ENCODE results near the gene SEMA4B. TPM values are rescaled to one million over a fixed set of nuclear protein-coding genes. Genes with fewer than 3 reads are reported as not detected.

Gene SEMA4B
- polyA plus RNA-seq, 3 donors = 13.2 to 65.0 (median 22.0) TPM

DNA sequence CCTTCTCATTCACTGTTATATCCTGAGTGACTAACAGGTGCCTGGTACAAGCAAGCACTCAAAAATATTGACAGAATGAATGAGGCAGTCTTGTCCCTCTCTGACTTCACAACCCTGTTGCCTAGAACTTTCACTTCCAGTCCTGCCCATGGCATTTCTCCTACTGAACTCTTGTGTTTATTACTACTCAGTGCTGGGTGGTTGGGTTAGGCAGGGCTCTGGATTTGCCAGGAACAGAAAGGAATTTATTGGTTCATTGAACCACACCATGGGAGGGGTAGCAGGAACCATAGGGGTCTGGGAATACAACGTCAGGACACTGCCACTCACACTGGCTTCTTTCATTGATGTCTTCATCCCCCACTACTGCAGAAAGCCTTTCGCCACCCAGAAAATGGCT lies 41.9 kb upstream of the SEMA4B start:
- H3K9ac ChIP-seq (ENCODE audit: insufficient read depth, low read length, poor library complexity, severe bottlenecking) = no peak overlapping the region
- no peak overlapping the region for H2AFZ ChIP-seq (ENCODE audit: insufficient read depth, low read depth, low read length, poor library complexity, severe bottlenecking)
- no peak overlapping the region for H3K4me3 ChIP-seq (replicated peaks in 1 of 3; ENCODE audit: low read depth in 2 of 3, low read length in 3 of 3)
- H3K4me2 ChIP-seq (replicated peaks; ENCODE audit: extremely low read depth, low read length, poor library complexity, severe bottlenecking) = no peak overlapping the region
- no peaks in the 10 kb centered on the region for H4K20me1 ChIP-seq (ENCODE audit: insufficient read depth, low read length)
- H3K4me1 ChIP-seq (ENCODE audit: control insufficient read depth in 1 of 2, insufficient read depth in 2 of 2, low read length in 2 of 2) = peaks cover 59 to 71% of the 10 kb centered on the region in 2 donors
- TF ChIP-seq, protein P1, sequence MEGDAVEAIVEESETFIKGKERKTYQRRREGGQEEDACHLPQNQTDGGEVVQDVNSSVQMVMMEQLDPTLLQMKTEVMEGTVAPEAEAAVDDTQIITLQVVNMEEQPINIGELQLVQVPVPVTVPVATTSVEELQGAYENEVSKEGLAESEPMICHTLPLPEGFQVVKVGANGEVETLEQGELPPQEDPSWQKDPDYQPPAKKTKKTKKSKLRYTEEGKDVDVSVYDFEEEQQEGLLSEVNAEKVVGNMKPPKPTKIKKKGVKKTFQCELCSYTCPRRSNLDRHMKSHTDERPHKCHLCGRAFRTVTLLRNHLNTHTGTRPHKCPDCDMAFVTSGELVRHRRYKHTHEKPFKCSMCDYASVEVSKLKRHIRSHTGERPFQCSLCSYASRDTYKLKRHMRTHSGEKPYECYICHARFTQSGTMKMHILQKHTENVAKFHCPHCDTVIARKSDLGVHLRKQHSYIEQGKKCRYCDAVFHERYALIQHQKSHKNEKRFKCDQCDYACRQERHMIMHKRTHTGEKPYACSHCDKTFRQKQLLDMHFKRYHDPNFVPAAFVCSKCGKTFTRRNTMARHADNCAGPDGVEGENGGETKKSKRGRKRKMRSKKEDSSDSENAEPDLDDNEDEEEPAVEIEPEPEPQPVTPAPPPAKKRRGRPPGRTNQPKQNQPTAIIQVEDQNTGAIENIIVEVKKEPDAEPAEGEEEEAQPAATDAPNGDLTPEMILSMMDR (IDR thresholded peaks at IDR 0.05) = no peak
- peak overlapping the region in 1 of 2 donors; percentile 12 for H3K27ac ChIP-seq (ENCODE audit: low read depth in 1 of 2, low read length in 2 of 2)
- no peaks in the 10 kb centered on the region for H3K9me3 ChIP-seq (replicated peaks in 1 of 2; ENCODE audit: control insufficient read depth in 1 of 2, insufficient read depth in 1 of 2, low read length in 2 of 2)
- H3K4me1 Mint-ChIP-seq = peaks cover 63% of the 10 kb centered on the region
- H3K27me3 ChIP-seq (ENCODE audit: control insufficient read depth in 2 of 2, insufficient read depth in 2 of 2, low read length in 2 of 2) = no peaks in the 10 kb centered on the region
- intact Hi-C loops (cut with micrococcal nuclease) = no loop called here
- H3K4me3 Mint-ChIP-seq = no peak overlapping the region
- H3K9me3 Mint-ChIP-seq = peaks cover 0 to 1% (median 0%) of the 10 kb centered on the region in 7 donors
- DNase-seq = peak in 2 of 3 donors; percentile 31 to 37
- peak overlapping the region in 6 of 7 donors; percentile 25 to 83 (median 74) for H3K27ac Mint-ChIP-seq
- peaks cover 2 to 4% (median 2%) of the 10 kb centered on the region in 3 donors for H3K27me3 Mint-ChIP-seq (ENCODE audit: low read depth in 3 of 3)
- H3K36me3 ChIP-seq (replicated peaks in 1 of 2; ENCODE audit: control insufficient read depth in 1 of 2, insufficient read depth in 2 of 2, low read length in 2 of 2) = no peaks in the 10 kb centered on the region
- H3K79me2 ChIP-seq (ENCODE audit: insufficient read depth, low read length) = no peaks in the 10 kb centered on the region
- no peaks in the 10 kb centered on the region for H3K36me3 Mint-ChIP-seq
- 93% methylated on average over 2 of the region's 2 CpGs for WGBS (ENCODE audit: insufficient coverage)

- Histone ChIP-seq H4K20me1 (ENCODE audit: insufficient read depth, low read length) (no peaks in the 10 kb centered on the region), H3K36me3 (replicated peaks in 1 of 2; ENCODE audit: control insufficient read depth in 1 of 2, insufficient read depth in 2 of 2, low read length in 2 of 2) (no peaks in the 10 kb centered on the region), H3K9ac (ENCODE audit: insufficient read depth, low read length, poor library complexity, severe bottlenecking) (no peak overlapping the region), H3K4me1 (ENCODE audit: control insufficient read depth in 1 of 2, insufficient read depth in 2 of 2, low read length in 2 of 2) (peaks cover 63 to 74% of the 10 kb centered on the region in 2 donors), H3K4me2 (replicated peaks; ENCODE audit: extremely low read depth, low read length, poor library complexity, severe bottlenecking) (peak overlapping the region; percentile 34), H3K79me2 (ENCODE audit: insufficient read depth, low read length) (no peaks in the 10 kb centered on the region), H3K9me3 (replicated peaks in 1 of 2; ENCODE audit: control insufficient read depth in 1 of 2, insufficient read depth in 1 of 2, low read length in 2 of 2) (no peaks in the 10 kb centered on the region), H3K4me3 (replicated peaks in 1 of 3; ENCODE audit: low read depth in 2 of 3, low read length in 3 of 3) (peak overlapping the region in 1 of 3 experiments; percentile 16), H2AFZ (ENCODE audit: insufficient read depth, low read depth, low read length, poor library complexity, severe bottlenecking) (no peak overlapping the region), H3K27ac (ENCODE audit: low read depth in 1 of 2, low read length in 2 of 2) (peak overlapping the region; percentile 28 to 65), H3K27me3 (ENCODE audit: control insufficient read depth in 2 of 2, insufficient read depth in 2 of 2, low read length in 2 of 2) (no peaks in the 10 kb centered on the region)
- TF ChIP-seq, protein P1 (IDR thresholded peaks at IDR 0.05) = no peak
- intact Hi-C loops (cut with micrococcal nuclease) = no loop called here
- Mint-ChIP-seq H3K27me3 (ENCODE audit: low read depth in 3 of 3) (peaks cover 2 to 6% (median 2%) of the 10 kb centered on the region in 3 donors), H3K27ac (peak overlapping the region; percentile 55 to 86 (median 79)), H3K9me3 (peaks cover 0 to 1% (median 0%) of the 10 kb centered on the region in 7 donors), H3K4me1 (peaks cover 64% of the 10 kb centered on the region), H3K36me3 (no peaks in the 10 kb centered on the region), H3K4me3 (no peak overlapping the region)
- WGBS (ENCODE audit: insufficient coverage) = 94% methylated on average over 10 of the region's 14 CpGs
- no peak for DNase-seq
Measured at GRCh38 chr15:90160781-90161727, 40.1 kb upstream of the SEMA4B start.
